ENCODE data around the gene LUZP1.

DNA sequence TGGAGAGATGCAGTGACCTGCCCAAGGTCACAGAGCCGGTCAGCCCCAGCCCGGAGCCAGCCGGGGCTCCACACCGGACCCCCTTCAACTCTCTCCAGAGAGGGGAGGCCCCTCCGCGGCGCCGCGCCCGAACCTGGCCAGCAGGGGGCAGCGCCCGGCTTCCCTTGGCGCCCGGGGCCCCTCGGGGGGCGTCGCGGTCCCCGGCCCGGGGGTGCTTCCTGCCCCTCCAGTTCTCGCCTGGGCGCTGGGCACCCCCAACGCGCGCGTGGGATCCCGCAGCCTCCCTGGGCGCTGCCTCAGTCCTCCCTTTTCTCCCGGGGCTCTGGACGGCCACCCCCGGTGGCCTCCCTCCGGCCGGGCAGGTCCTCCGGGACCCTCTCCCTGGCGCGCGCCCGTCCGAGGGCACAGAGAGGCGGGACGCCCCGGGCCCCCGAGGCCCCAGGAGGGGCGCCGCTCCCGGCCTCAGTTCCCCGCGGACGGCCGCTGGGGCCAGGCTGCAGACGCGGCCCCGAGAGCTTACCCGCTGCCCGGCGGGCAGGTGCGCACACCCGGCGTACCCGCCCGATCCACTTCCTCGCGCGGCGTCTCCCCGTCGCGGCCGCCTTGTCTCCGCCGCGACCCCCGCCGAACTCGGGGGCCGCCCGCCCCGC is 48.2 kb upstream of the LUZP1 start:
- TF ChIP-seq POLR2A (IDR thresholded peaks at IDR 0.05) = no peak
- TF ChIP-seq, protein P1, sequence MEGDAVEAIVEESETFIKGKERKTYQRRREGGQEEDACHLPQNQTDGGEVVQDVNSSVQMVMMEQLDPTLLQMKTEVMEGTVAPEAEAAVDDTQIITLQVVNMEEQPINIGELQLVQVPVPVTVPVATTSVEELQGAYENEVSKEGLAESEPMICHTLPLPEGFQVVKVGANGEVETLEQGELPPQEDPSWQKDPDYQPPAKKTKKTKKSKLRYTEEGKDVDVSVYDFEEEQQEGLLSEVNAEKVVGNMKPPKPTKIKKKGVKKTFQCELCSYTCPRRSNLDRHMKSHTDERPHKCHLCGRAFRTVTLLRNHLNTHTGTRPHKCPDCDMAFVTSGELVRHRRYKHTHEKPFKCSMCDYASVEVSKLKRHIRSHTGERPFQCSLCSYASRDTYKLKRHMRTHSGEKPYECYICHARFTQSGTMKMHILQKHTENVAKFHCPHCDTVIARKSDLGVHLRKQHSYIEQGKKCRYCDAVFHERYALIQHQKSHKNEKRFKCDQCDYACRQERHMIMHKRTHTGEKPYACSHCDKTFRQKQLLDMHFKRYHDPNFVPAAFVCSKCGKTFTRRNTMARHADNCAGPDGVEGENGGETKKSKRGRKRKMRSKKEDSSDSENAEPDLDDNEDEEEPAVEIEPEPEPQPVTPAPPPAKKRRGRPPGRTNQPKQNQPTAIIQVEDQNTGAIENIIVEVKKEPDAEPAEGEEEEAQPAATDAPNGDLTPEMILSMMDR (IDR thresholded peaks at IDR 0.05) = peak in 4 of 6 experiments; percentile 35 to 69 (median 52)
